HG03442 (cell line): ENCODE data around the gene ZNF592.
"Not testable (repeated sequence)": the region's sequence is repeated elsewhere in the genome, so short reads cannot be mapped to it uniquely, and the experiment has no call there.

Source experiments
- ATAC-seq: cut with Tn5 transposase; IDR thresholded peaks from one replicate; pipeline ENCODE4 v1.9.1; 2021; ENCODE audit warnings: mild to moderate bottlenecking, moderate library complexity; ENCODE audit not compliant: unreplicated experiment

Gene ZNF592

DNA sequence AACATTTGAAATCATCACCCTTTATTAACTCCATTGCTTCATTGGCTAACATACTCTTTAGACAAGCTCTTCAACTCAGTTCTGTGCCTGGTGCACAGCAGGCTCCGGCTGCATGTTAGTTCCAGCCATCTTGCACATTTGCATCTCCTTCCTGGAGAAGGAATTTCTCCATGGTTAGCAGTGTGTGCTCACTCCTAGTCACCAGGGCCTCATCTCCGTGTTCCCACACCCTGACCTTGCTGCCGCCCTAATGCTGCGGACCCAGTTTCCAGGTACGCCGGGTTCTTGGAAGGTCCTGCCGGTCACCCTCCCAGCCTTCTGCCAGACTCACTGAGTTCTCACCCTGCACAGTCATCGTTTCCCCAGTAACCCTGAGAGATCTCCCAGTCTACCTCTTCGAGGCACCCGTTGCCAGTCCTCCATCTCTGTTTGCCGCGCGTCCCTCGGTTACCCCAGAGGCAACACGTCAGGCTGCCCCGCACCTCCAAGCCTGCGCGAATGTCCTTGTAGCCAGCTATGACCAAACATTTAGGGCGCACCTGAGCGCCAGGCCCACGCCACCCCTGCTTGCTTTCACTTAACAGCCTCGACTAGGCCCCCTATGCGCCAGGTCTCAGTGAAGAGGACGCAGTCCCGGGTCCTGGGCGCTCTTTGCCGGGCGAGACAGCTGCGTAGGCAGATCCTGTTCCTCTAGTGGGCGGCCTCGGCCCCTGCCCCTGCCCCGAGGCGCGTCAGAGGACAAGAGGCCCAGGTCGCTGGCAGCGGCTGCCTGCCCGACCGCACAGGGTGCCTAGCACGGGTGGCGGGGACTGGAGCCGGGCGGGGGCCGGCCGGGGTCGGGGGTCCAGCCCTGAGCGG, 747 bp upstream of the ZNF592 start:
- ATAC-seq: peak; percentile 37

DNA sequence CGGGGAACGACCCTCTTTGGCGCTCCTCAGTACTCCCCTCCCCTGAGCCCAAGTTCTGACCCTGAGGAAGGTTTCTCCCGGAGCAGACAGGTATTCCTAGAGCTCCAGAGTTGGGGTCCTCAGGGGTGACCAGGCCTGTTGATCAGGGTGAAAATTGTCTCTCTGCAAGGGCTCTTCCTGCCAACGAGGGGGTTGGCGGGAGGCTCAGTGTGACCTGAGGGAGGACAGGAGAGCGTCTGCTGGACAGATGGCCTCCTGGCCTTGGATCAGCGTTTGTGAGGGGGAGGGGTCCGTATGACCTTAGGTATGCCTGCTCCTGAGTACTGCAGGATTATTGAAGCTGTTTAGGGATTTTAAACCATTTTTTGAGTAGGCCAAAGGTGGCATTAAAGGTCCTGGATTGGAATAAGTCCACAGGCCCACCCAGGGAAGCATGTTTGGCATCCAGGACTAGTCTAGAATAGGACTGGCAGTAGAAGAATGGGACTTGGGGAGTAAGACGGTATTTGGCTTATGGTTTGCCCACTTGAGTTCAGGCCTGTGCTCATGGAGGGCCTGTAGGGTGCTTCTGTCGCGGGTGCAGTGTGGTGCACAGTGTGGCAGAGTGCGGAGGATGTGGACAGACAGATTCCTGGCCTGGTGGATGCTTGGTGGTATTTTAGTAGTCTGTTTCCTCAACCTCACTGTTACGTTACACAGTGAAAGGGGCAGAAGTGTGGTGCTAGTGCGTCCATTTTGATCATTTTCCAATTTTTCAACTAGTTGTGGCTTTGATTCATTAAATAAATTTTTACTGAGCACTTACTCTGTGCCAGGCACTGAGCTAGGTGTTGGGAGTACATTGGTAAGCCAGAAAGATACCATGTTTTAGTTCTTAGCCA, 959 bp downstream of the ZNF592 start:
- no peak for ATAC-seq

DNA sequence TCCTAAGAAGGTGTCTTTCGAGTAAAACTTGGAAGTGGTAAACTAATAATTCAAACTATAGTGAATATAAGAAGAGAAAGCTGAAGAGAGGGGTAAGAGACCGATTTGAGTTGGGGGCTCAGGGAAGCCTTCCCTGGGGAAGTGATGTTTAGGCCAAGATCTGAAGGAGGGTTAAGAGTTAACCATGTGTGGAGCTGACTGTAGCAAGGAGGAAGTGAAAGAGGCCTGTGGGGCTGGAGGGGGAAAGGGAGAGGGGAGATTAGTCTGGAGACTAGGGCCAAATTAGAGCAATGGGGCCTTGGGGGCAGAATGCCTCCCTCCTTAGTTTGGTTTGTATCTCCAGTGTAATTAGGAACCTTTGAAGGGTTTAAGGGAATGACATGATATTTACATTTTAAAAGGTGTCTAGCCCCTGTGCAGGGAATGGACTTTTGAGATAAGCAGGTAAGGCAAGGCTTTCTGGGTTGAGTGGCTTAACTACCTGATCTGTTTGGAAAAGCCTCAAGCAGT, 2.2 kb downstream of the ZNF592 start:
- ATAC-seq: no peak

DNA sequence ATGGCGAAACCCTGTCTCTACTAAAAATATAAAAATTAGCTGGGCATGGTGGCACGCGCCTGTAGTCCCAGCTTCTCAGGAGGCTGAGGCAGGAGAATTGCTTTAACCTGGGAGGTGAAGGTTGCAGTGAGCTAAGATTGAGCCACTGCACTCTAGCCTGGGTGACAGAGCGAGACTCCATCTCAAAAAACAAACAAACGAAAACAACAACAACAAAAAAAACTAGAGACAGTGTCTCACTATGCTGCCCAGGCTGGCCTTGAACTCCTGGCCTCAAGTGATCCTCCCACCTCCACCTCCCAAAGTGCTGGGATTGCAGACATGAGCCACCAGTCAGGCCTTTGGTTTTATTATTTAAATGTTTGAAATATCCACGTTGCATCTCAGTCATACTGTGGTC, 3.3 kb downstream of the ZNF592 start:
- not testable (repeated sequence) for ATAC-seq

DNA sequence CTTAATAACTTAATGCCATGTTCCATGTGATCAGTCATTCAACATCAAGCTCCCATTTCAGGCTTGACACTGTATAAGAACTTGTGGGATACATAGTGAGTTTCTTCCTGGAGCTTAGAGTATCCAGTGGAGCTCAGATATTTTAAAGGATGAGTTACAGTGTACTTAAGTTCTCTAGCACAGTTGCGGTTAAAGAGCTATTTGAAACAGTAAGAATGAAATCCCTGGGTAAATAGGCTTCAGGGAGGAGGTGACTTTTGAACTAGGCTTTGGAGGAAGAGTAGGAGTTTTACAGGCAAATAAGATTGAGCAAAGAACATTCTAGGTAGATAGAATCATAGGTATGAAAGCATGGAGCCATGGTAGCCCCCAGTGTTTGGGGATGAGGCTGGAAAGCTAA, 3.8 kb downstream of the ZNF592 start:
- no peak for ATAC-seq

DNA sequence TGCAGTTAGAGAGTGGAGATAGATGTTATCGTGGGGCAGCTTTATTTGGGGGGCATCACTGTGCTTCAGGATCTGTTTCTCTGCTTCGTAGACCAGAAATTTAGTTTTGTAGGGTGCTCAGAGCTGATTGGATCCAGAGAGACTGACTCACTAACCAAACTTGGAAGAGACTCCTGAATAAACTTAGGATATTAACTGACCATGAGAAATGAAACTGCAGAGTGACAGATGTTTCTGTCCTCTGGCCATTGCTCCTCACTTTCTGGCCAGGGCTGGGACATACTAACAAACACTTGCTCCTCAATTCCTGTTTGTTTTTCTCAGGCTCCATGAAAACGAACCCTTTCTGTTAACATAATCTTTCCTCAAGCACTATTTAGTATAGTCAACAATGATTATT, 4.3 kb downstream of the ZNF592 start:
- no peak for ATAC-seq

DNA sequence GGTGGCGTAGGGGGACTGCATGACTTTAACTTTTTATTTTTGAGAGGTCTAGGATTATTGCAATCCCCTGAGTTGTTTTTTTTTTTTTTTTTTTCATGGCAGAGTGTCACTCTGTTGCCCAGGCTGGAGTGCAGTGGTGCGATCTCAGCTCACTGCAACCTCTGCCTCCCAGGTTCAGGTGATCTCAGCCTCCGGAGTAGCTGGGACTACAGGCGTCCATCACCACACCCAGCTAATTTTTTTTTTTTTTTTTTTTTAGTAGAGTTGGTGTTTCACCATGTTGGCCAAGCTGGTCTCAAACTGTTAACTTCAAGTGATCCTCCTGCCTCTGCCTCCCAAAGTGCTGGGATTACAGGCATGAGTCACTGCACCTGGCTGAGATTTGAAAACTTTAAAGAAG, 6.5 kb downstream of the ZNF592 start:
- not testable (repeated sequence) for ATAC-seq

DNA sequence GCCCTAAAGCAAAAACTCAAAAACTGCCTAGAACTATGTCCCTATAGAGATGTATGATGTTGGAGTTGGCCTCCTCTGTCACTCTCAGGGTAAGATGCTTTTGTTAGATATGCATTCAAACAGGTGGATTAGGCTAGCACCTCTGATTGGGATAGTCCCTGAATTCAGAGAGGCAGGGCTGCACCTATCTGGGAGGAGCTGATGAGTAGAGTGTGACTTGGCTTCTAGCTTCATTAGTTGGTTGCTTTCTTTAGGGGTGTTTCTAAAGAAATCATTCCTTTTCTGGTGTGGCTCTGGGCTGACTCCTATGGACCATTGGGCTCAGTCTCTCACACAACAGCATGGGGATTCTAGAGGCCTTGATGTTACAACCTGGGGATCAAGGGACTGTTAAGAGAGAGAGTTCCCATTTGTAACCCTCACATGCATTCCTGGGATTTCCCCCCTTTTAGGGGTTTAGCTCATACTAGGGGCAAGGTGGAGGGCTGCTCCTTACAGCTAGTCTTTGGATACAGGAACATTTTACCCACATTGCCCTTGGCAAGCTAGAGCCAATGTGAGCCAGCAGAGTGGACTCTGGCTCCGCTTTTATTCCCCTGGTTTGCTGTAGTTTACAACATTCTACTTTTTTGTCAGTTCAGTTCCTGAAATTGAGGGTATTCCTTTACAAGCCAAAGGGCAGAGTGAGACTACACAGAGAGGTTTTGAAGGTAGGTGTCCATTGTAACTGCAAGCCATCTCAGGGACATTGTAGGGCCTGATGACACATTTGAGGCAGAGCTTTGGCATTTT, 7.5 kb downstream of the ZNF592 start:
- no peak for ATAC-seq

DNA sequence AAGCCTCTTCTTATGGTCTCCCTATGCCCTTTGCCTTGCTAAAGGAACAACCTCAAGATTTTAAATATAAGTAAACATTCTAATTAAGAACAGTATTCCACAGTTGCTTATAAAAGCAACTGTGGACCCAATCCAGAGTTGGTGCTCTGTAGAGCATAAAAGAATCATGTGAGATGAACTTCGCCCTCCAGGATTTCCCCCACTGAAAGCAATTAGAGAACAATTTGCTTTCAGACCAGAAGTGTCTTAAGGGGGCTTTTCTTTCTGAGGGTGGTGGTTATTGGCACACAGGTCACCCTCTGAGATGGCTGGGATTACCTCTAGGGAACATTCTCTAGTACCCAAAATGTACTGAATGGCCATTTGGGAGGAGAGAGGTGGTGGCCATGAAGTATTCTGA, 10.6 kb downstream of the ZNF592 start:
- no peak for ATAC-seq

DNA sequence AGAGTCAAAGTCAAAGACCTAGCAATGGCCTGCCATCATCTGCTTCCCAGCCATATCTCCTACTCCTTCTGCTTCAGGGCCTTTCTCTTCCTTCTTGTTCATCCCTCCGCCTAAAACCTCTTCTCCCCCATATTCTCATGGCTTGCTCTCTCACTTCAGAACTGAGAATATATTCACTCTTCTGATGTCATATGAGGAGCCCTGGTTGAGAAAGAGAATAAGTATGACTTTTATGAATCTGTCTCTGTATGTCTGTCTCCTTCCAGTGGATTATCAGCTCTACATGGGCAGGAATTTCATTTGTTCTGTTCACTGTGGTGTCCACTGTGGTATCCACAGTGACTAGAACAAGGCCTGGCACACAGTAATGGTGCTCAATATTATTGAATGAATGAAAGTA, 11.8 kb downstream of the ZNF592 start:
- no peak for ATAC-seq

DNA sequence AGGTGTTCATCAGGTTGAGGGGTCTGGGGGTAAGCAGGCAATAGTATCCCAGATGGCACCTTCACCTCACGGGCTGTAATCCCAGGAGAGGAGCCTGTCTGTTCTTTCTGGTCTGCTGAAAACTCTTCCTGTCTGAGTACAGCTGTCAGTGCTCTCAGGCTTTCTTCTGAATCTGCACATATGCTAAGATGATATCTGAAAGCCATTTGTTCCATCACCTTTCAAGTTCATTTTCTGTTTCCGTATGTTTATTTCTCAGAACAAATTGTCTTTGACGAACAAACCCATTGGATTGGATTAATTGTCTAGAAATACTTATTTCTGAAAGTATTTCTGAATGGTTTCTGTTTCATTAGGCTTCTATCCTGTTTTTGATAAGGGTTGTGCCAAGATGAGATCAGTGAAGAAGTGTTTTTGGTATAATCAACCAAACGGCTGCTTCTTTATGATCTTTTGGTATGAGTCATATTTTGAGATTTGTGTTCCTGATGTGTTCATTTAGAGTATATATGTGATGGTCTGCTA, 13.3 kb downstream of the ZNF592 start:
- ATAC-seq: no peak

DNA sequence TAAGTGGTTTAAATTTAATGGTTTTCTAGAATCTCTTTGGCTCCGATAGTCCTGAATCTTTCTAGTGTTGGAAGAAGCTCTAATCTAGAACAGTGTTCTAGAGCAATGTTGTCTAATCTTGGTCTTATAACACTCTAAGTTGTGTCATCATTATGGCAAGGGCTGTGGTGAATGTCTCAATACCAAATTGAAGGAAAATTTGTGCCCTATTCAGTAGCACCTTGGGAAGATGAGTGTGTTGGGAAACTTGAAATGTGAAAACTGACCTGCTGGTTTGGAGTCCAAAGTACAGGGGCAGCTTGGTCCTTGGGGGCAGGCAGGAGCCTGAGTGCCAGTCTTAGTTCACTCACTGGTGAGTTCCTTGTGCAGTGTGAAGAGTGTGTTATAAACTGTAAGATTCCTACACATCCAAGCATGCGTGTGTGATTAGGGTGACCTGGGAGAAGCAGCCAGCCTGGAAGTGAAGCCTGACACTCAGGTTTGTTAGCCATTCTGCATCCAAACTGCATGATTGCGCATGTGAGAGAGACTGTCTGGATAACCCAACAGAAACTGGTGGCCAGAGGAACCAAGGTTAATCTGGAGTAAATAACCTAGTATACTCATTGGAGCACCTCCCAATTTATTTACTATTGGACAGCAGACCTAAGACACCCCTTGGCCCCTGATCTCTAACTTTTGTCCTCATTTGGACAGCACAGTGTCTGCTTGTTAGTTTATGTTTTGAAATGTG, 14.6 kb downstream of the ZNF592 start:
- ATAC-seq: no peak

DNA sequence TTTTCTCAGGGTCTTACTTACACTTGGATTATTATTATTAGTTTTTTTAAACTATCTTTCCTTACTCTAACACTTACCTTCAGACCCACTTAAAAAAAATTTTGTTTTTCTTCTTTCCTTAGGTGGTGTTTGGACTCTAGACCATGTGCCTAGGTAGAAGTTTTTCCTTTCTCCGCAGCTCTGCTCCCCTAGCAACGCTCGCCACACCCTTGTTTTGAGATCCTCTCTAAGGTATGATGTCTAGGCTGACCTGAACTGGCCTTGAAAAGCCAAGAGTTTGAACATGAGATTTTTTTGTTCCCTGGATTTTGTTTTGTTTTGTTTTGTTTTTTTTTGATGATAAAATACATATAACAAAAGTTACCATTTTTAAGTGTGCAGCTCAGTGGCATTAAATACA, 16.2 kb downstream of the ZNF592 start:
- no peak for ATAC-seq

DNA sequence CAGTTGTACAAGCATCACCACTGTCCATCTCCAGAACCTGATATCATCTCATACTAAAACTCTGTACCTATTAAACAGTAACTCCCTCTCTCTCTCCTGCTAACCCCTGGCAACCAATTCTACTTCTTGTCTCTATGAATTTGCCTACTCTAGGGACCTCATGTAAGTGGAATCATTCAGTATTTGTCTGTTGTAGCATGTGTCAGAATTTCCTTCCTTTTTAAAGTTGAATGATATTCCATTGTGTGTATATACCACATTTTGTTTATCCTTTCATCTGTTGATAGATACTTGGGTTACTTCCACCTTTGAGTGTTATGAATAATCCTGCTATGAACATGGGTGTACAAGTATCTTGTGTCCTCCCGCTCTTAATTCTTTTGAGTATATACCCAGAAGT, 16.6 kb downstream of the ZNF592 start:
- ATAC-seq: no peak

DNA sequence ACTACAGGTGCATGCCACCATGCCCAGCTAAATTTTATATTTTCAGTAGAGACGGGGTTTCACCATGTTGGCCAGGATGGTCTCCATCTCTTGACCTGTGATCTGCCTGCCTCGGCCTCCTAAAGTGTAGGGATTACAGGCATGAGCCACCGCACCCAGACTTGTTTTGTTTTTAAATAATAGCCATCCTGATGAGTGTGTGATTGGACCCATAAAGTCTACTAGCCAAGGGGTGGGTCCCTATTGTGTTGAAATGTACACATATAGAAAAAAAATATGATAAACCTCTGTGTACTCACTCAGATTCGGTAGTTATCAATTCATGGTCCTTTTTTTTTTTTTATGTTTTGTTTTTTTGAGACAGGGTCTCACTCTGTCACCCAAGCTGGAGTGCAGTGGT, 17.3 kb downstream of the ZNF592 start:
- ATAC-seq: no peak

DNA sequence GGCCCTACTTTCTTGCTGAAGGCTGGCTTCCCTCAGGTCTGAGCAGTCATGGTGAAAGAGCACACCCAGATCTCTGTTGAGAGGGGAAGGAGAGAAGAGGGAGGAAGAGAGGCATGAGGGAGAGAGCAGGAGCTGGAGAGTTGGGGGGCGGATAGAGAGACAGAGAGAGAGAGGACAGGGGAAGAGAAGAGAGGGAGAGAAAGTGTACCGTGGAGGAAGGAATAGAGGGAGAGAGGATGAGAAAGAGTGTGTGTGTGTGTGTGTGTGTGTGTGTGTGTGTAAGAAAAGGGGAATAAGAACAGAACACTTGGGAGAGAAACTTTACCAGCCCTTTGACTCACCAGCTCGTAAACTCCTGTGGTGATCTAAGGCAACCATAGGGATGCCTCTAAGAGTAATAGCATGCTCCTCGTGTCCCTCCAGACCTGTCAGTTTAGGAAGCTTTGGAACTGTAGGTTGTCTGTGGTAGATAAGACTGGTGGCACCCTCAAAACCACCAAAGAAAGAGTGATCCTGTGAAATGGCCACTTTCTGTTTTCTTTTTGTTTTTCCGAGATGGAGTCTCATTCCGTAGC, 18.2 kb downstream of the ZNF592 start:
- no peak for ATAC-seq

DNA sequence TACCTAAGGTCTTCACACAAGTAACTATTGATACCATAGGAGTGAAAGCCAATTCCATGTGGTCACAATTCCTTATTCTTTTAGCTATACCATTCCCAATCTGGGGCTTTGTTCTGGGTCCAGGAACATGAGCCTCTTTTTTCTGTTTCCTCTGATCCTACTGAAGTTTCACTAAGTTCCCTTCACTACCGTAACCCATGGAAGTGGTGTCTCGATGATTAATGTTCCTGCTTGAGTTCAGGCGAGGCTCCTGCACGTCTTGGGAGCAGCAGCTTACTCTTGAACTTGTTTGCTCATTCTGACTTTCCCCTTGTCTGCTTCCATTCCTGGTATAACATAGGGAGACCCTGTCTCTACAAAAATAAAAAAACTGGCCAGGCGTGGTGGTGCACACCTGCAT, 23.6 kb downstream of the ZNF592 start:
- ATAC-seq: no peak

DNA sequence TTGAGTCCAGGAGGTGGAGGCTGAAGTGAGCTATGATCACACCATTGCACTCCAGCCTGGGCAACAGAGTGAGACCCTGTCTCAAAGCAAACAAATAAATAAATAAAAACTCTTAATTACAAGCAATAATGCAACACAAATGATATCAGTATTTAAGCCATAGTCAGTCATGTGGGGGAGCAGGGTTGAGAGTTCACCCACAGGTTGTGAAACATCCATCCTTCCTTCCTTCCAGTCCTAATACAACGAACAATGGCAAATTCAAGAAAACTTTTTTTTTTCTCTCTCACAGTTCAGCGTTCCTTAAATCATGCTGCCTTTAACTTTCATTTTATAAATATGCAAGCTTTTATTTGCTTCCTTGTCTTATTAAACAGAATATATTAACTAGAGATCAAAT, 24.1 kb downstream of the ZNF592 start:
- ATAC-seq: no peak

DNA sequence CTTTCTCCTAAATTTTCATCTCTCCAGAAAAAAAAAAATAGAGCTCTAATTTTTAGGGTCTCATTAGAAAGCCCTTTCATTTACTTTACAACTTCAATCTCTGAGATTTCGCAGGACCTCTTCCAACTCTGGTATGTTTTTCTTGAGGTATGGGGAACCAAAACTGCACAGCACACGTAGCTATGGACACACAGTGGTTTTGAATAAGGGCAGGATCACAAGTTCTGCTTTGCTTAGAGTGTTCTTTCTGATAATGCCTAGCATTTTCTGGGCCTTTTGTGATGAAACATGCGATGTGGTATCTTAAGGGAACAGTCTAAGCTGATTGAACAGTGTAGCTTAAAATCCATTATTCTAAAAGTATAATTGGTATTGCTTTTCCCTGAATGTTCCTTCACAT, 25.3 kb downstream of the ZNF592 start:
- ATAC-seq: no peak
